Panc1 (cell line): Measurements from ENCODE around the gene TNIK. TPM values are rescaled to one million over a fixed set of nuclear protein-coding genes. Genes with fewer than 3 reads are reported as not detected.

Experiments used
- ATAC-seq: fragments of 200-7000 bp; cut with Tn5 transposase; 2 replicates; pipeline ENCODE4 v1.9.1; 2020; ENCODE audit warnings: mild to moderate bottlenecking, moderate library complexity
- BruUV-seq: library from RNA; stranded (reverse); fragments of 400-500 nt; replicated peaks from 2 replicates; lab custom pipeline; 2021; lab: Mats Ljungman, UMichigan
- CTCF ChIA-PET: fragments of 300-600 bp; sonication (Branson Sonifier 250); formaldehyde crosslinking; loops from one replicate; lab custom pipeline; 2022; ENCODE audit warnings: antibody characterized with exemption; lab: Charles Lee
- POLR2A ChIA-PET: fragments of 300-600 bp; sonication (Branson Sonifier 250); formaldehyde crosslinking; loops from one replicate; lab custom pipeline; 2022; ENCODE audit warnings: antibody characterized with exemption; lab: Charles Lee
- DNase-seq: peaks from one replicate; pipeline ENCODE4 v3.0.0-alpha.2; 2010; ENCODE audit warnings: low read depth, low spot score
- H3K27ac ChIP-seq: 2 replicates; pipeline ENCODE4 v1.5.1; 2011; ENCODE audit warnings: mild to moderate bottlenecking, low read length, inconsistent platforms
- H3K27me3 ChIP-seq: fragments of 200-500 bp; sonication (Bioruptor generic); 2 replicates; pipeline ENCODE4 v1.6.0; 2014; ENCODE audit warnings: low read length, inconsistent platforms; ENCODE audit not compliant: control insufficient read depth, insufficient read depth
- H3K36me3 ChIP-seq: fragments of 200-500 bp; sonication (Bioruptor generic); 2 replicates; pipeline ENCODE4 v1.5.1; 2014; ENCODE audit warnings: inconsistent platforms, mild to moderate bottlenecking, low read length, moderate library complexity; ENCODE audit not compliant: control insufficient read depth, insufficient read depth
- H3K4me1 ChIP-seq: 2 replicates; pipeline ENCODE4 v1.5.1; 2011; ENCODE audit warnings: inconsistent platforms, mild to moderate bottlenecking, low read length, moderate library complexity; ENCODE audit not compliant: control insufficient read depth, insufficient read depth
- H3K4me3 ChIP-seq, 2 experiments: 2 replicates each; pipeline ENCODE4 v1.5.1; 2011 to 2012; ENCODE audit warnings: low read depth in 2 of 2, low read length in 2 of 2, mild to moderate bottlenecking in 2 of 2, inconsistent platforms in 1 of 2, moderate library complexity in 1 of 2
- H3K9me3 ChIP-seq: fragments of 200-500 bp; sonication (Bioruptor generic); 2 replicates; pipeline ENCODE4 v1.5.1; 2014; ENCODE audit warnings: low read depth, mild to moderate bottlenecking, inconsistent platforms, low read length, moderate library complexity; ENCODE audit not compliant: control insufficient read depth, insufficient read depth
- POLR2AphosphoS5 ChIP-seq: IDR thresholded peaks from 2 replicates; pipeline ENCODE4 v1.6.1; 2012; ENCODE audit warnings: mild to moderate bottlenecking, low read depth, low read length, moderate library complexity
- SIN3A ChIP-seq: IDR thresholded peaks from 2 replicates; pipeline ENCODE4 v1.6.1; 2012; ENCODE audit warnings: low read depth, mild to moderate bottlenecking, low read length, moderate library complexity, borderline replicate concordance; ENCODE audit not compliant: insufficient read depth
- TCF7L2 ChIP-seq: IDR thresholded peaks from 2 replicates; pipeline ENCODE4 v1.6.1; 2011; ENCODE audit warnings: mild to moderate bottlenecking, low read depth, low read length, inconsistent platforms
- in situ Hi-C: cut with HindIII; loops from 2 replicates; pipeline ENCODE4 v1.10.0; 2016; ENCODE audit warnings: low sequenced_read_pairs, low pct_unique_long_range_greater_than_20kb
- intact Hi-C: fragments of 100-400 bp; cut with micrococcal nuclease; formaldehyde crosslinking; loops from one replicate; pipeline ENCODE4 v1.10.0; 2022; ENCODE audit not compliant: unreplicated experiment
- total RNA-seq: library from RNA; stranded (reverse); gene quantifications from one replicate; pipeline ENCODE4 v1.2.1, GENCODE V29; 2021; ENCODE audit not compliant: unreplicated experiment
- TF ChIP-seq, protein P1 (sequence below), 2 experiments: IDR thresholded peaks; 2 replicates each; pipeline ENCODE4 v1.6.1; 2011 to 2012; ENCODE audit warnings: low read depth in 2 of 2, control low read depth in 1 of 2, low read length in 1 of 2, mild to moderate bottlenecking in 1 of 2, moderate library complexity in 1 of 2; ENCODE audit not compliant: insufficient read depth in 1 of 2
- TF ChIP-seq, protein P2 (sequence below): fragments of 450-650 bp; IDR thresholded peaks from 2 replicates; pipeline ENCODE4 v1.5.1; 2017; ENCODE audit warnings: mild to moderate bottlenecking

The TNIK gene
- total RNA-seq, 1 experiment from 2014 or later, result 1.9 TPM

DNA sequence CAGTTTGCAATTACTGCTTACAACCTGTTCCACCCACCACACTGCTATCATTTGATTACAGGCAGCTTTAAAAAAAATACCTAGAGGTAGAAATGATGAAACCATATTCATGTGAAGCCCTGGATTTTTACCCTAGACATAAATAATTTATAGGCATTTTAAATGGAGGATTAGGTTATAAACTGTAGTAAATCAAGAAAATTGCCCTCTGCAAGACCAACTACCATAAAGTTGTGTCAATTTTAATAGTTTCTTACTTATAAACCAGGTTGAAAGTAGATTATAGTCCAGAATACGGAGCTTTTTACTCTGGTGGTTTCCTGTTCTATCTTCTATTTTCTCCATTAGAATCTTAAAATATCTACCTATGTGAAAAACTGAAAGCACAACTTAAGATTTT lies 13.9 kb downstream of the TNIK start:
- H3K4me3 ChIP-seq, result no peak overlapping the region
- in situ Hi-C loops (no loop called here), intact Hi-C loops (no loop called here)
- no peak overlapping the region for H3K27ac ChIP-seq
- H3K9me3 ChIP-seq, result no peaks in the 10 kb centered on the region
- no peaks in the 10 kb centered on the region for H3K36me3 ChIP-seq
- ChIA-PET CTCF (no interaction called here), POLR2A (interaction anchor here (0.6 to 1.4 kb wide), 2 partner anchors 10 to 108 kb away, joined by 4 to 5 read pairs; no protein-coding TSS in a partner anchor)
- H3K4me1 ChIP-seq, result 0 out of 2 replicates have a peak, but pooled peaks cover 2% of the 10 kb centered on the region
- BruUV-seq, result no TSS peak
- H3K27me3 ChIP-seq, result peaks cover 4% of the 10 kb centered on the region; the same call in 1 of the 2 replicates
- ATAC-seq (no peak), DNase-seq (no peak)
- no peak for TF ChIP-seq SIN3A
- TF ChIP-seq, protein P1, sequence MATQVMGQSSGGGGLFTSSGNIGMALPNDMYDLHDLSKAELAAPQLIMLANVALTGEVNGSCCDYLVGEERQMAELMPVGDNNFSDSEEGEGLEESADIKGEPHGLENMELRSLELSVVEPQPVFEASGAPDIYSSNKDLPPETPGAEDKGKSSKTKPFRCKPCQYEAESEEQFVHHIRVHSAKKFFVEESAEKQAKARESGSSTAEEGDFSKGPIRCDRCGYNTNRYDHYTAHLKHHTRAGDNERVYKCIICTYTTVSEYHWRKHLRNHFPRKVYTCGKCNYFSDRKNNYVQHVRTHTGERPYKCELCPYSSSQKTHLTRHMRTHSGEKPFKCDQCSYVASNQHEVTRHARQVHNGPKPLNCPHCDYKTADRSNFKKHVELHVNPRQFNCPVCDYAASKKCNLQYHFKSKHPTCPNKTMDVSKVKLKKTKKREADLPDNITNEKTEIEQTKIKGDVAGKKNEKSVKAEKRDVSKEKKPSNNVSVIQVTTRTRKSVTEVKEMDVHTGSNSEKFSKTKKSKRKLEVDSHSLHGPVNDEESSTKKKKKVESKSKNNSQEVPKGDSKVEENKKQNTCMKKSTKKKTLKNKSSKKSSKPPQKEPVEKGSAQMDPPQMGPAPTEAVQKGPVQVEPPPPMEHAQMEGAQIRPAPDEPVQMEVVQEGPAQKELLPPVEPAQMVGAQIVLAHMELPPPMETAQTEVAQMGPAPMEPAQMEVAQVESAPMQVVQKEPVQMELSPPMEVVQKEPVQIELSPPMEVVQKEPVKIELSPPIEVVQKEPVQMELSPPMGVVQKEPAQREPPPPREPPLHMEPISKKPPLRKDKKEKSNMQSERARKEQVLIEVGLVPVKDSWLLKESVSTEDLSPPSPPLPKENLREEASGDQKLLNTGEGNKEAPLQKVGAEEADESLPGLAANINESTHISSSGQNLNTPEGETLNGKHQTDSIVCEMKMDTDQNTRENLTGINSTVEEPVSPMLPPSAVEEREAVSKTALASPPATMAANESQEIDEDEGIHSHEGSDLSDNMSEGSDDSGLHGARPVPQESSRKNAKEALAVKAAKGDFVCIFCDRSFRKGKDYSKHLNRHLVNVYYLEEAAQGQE (IDR thresholded peaks at IDR 0.05; ENCODE audit: insufficient read depth in 1 of 2, low read depth in 2 of 2, low read length in 1 of 2), result no peak
- no peak for TF ChIP-seq TCF7L2
- TF ChIP-seq POLR2AphosphoS5, result no peak
- TF ChIP-seq, protein P2, sequence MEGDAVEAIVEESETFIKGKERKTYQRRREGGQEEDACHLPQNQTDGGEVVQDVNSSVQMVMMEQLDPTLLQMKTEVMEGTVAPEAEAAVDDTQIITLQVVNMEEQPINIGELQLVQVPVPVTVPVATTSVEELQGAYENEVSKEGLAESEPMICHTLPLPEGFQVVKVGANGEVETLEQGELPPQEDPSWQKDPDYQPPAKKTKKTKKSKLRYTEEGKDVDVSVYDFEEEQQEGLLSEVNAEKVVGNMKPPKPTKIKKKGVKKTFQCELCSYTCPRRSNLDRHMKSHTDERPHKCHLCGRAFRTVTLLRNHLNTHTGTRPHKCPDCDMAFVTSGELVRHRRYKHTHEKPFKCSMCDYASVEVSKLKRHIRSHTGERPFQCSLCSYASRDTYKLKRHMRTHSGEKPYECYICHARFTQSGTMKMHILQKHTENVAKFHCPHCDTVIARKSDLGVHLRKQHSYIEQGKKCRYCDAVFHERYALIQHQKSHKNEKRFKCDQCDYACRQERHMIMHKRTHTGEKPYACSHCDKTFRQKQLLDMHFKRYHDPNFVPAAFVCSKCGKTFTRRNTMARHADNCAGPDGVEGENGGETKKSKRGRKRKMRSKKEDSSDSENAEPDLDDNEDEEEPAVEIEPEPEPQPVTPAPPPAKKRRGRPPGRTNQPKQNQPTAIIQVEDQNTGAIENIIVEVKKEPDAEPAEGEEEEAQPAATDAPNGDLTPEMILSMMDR, result no peak

DNA sequence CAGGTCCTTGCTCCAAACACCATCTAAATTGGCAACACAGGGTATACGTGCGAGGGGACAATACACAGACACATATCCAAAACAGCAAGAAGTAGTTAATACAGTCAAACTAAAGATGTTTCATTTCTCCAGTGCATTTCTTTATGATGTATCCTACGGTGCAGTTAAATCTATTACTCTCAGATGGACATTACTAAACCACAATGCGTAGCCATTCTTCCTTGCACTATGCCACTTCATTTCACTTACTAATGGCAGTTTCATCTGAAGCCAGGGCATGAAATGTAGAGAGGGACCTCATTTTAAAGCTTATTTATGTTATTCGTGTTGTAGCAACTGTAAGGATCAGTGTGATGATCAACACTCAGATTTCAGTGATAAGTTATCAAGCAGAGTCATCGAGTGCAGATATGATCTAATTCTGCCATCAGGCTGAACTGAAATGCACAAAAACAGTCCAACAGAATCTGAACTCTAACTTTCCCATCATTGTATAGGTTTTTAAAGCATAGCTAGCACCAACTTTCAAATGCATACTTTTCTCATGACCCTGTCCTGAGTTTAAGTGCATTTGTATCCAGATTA lies 14.5 kb downstream of the TNIK start:
- CTCF ChIA-PET, result no interaction called here
- Histone ChIP-seq H3K27ac (no peak overlapping the region), H3K4me3 (no peak overlapping the region), H3K9me3 (no peaks in the 10 kb centered on the region), H3K27me3 (peaks cover 4% of the 10 kb centered on the region; the same call in 1 of the 2 replicates), H3K36me3 (no peaks in the 10 kb centered on the region), H3K4me1 (0 out of 2 replicates have a peak, but pooled peaks cover 2% of the 10 kb centered on the region)
- BruUV-seq, result no TSS peak
- TF ChIP-seq POLR2AphosphoS5 (no peak), TCF7L2 (no peak), SIN3A (no peak)
- TF ChIP-seq, protein P2, result no peak
- TF ChIP-seq, protein P1 (IDR thresholded peaks at IDR 0.05; ENCODE audit: insufficient read depth in 1 of 2, low read depth in 2 of 2, low read length in 1 of 2), result no peak
- no peak for DNase-seq
- intact Hi-C loops (no loop called here), in situ Hi-C loops (no loop called here)
- ATAC-seq, result no peak
- POLR2A ChIA-PET, result interaction anchor here (0.6 kb wide), 1 partner anchor 107 kb away, joined by 4 read pairs; no protein-coding TSS in a partner anchor
